WI38 (cell line): ENCODE data around the gene EVC.

Experiments
- H3K4me3 ChIP-seq: 2 replicates; pipeline ENCODE4 v1.5.1; 2011; ENCODE audit warnings: low read depth, mild to moderate bottlenecking, control low read depth, low read length
- TF ChIP-seq, protein P1 (sequence below): IDR thresholded peaks from 2 replicates; pipeline ENCODE4 v1.5.1; 2012; ENCODE audit warnings: low read depth, mild to moderate bottlenecking, control low read depth, low read length

EVC gene

GRCh38 chr4:5801696-5802095, 90.7 kb downstream of the EVC start:
- TF ChIP-seq, protein P1, sequence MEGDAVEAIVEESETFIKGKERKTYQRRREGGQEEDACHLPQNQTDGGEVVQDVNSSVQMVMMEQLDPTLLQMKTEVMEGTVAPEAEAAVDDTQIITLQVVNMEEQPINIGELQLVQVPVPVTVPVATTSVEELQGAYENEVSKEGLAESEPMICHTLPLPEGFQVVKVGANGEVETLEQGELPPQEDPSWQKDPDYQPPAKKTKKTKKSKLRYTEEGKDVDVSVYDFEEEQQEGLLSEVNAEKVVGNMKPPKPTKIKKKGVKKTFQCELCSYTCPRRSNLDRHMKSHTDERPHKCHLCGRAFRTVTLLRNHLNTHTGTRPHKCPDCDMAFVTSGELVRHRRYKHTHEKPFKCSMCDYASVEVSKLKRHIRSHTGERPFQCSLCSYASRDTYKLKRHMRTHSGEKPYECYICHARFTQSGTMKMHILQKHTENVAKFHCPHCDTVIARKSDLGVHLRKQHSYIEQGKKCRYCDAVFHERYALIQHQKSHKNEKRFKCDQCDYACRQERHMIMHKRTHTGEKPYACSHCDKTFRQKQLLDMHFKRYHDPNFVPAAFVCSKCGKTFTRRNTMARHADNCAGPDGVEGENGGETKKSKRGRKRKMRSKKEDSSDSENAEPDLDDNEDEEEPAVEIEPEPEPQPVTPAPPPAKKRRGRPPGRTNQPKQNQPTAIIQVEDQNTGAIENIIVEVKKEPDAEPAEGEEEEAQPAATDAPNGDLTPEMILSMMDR, result no peak

DNA sequence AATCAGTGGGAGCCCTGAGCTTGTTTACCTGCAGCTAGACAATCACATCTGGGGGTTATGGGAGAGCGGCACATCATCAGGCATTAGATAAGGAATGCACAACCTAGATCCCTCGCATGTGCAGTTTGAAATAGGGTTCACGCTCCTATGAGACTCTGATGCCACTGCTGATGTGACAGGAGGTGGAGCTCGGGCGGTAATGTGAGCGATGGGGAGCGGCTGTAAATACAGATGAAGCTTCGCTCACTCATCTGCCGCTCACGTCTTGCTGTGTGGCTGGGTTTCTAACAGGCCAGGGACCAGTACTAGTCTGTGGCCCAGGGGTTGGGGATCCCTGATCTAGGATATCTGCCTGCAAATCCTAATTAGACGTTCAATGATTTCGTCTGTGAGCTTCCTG, 91.6 kb downstream of the EVC start:
- no peak overlapping the region for H3K4me3 ChIP-seq
- TF ChIP-seq, protein P1, result no peak

More at GRCh38 chr4:5801696-5802095, 90.7 kb downstream of the EVC start:
- H3K4me3 ChIP-seq, result no peak overlapping the region

GRCh38 chr4:5804656-5805055, 93.7 kb downstream of the EVC start:
- TF ChIP-seq, protein P1, result no peak
- no peak overlapping the region for H3K4me3 ChIP-seq

DNA sequence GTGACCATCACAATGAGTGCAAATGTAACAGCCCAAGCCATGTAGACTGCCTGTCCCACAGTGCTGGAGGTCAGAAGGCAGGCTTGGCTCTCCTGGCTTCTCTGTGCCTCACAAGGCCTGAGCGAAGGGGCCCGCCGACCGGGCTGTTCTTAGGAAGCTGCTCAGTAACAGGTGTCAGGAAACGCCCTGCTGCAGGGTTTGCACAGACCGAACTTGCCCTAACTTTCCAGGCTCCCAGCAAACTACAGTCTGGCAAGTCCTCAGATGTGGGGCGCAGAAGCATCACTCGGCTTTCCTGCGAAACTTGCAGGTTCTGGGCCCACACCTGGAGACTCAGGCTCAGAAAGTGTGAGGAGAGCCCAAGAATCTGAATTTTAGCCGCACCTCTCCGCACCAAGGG, 94.3 kb downstream of the EVC start:
- TF ChIP-seq, protein P1, result no peak
- no peak overlapping the region for H3K4me3 ChIP-seq

DNA sequence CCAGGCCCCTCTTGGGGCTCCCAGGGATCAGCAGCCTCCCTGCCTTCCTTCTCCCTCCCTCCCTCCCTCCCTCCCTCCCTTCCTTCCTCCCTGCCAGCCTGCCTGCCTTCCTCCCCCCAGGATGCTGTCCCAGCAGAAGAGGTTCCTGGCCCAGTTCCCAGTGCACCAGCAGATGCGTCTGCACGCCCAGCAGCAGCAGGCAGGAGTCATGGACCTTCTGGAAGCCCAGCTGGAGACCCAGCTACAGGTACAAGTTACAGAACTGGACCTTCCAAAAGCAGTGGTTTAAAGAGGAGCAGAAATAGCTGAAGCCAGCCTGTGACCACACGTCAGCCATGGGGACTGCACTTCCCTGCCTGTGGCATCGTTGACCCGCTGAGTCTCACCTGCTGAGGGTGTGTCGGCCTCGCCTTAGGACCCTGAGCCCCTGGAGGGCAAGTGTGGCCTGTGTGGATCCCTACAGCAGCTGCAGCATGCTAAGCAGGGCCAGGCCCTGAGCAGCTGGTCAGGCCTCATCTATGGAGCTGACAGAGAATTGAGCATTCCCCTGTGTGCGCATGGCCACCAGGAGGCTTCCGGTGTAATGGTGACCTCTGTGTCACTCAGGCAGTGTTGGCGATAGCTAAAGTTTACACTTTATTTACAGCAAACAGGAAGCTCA, 97.2 kb downstream of the EVC start:
- TF ChIP-seq, protein P1, result no peak
- no peak overlapping the region for H3K4me3 ChIP-seq

- TF ChIP-seq, protein P1, result no peak
- no peak overlapping the region for H3K4me3 ChIP-seq
These were observed 98.3 kb downstream of the EVC start for GRCh38 chr4:5809216-5809776.

DNA sequence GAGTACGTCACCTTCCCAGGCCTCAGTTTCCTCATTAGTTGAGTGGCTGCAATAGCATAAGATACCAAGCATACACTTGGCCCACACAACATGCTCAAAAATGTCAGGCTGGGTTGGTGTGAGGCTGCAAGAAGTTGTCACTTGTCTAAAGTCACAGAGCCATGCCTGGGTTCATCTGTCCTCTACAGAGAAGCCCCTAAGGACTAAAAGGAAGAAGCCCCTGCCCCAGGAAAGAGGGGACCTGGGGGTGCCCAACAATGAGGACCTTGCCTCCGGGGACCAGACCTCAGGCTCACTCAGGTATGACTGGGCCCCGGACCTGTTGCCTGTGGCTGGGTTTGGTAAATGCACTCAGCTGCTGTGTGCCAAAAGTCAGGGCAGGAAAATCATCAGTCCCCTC, 99.2 kb downstream of the EVC start:
- TF ChIP-seq, protein P1, result no peak
- no peak overlapping the region for H3K4me3 ChIP-seq
